CD4-positive, alpha-beta T cell (primary cell): ENCODE data around the gene CD300LF. TPM values are rescaled to one million over a fixed set of nuclear protein-coding genes. Genes with fewer than 3 reads are reported as not detected.

Experiments
- ATAC-seq: fragments of 200-7000 bp; cut with Tn5 transposase; one replicate; pipeline ENCODE4 v1.10.0; 2022; ENCODE audit warnings: mild to moderate bottlenecking; ENCODE audit not compliant: poor library complexity
- CTCF ChIA-PET: fragments of 350-600 bp; sonication (Branson Sonifier 250); formaldehyde crosslinking; loops from one replicate; lab custom pipeline; 2021; ENCODE audit warnings: antibody characterized with exemption, inconsistent platforms; lab: Charles Lee
- POLR2A ChIA-PET: fragments of 350-600 bp; sonication (Branson Sonifier 250); formaldehyde crosslinking; loops from one replicate; lab custom pipeline; 2021; ENCODE audit warnings: antibody characterized with exemption, inconsistent platforms; lab: Charles Lee
- DNase-seq, 14 experiments: peaks; one replicate each; pipeline ENCODE4 v3.0.0-alpha.2; 2013 to 2020; ENCODE audit warnings: mixed read lengths in 2 of 14
- H3K27ac ChIP-seq, 2 donors: one replicate each; pipeline versions ENCODE4 v1.5.1 to v1.7.0; 2013; ENCODE audit warnings: low read length in 2 of 2, low read depth in 1 of 2, mild to moderate bottlenecking in 1 of 2
- H3K27me3 ChIP-seq, 2 experiments: 1 replicate in 1 of 2; 2 replicates in 1 of 2; pipeline versions ENCODE4 v1.6.1 to v1.7.0; 2013; ENCODE audit warnings: low read length in 2 of 2, control low read depth in 1 of 2, mild to moderate bottlenecking in 1 of 2, moderate library complexity in 1 of 2; ENCODE audit not compliant: insufficient read depth in 2 of 2, control insufficient read depth in 1 of 2
- H3K36me3 ChIP-seq: one replicate; pipeline ENCODE4 v1.6.1; 2013; ENCODE audit warnings: low read length, control low read depth; ENCODE audit not compliant: insufficient read depth
- H3K4me1 ChIP-seq: one replicate; pipeline ENCODE4 v1.6.1; 2013; ENCODE audit warnings: low read length, control low read depth; ENCODE audit not compliant: insufficient read depth
- H3K4me3 ChIP-seq: one replicate; pipeline ENCODE4 v1.5.1; 2013; ENCODE audit warnings: mild to moderate bottlenecking, low read length, moderate library complexity
- H3K9me3 ChIP-seq, 2 experiments: 1 replicate in 1 of 2; 2 replicates in 1 of 2; pipeline versions ENCODE4 v1.6.1 to v1.7.0; 2013; ENCODE audit warnings: low read length in 2 of 2, mild to moderate bottlenecking in 2 of 2, control low read depth in 1 of 2, moderate library complexity in 1 of 2; ENCODE audit not compliant: control insufficient read depth in 1 of 2, insufficient read depth in 1 of 2
- H3K27ac Mint-ChIP-seq: one replicate; pipeline ENCODE4 v1.8.0; 2020; ENCODE audit warnings: mixed read lengths
- H3K27me3 Mint-ChIP-seq: one replicate; pipeline ENCODE4 v1.8.0; 2021; ENCODE audit warnings: mixed read lengths
- H3K36me3 Mint-ChIP-seq: one replicate; pipeline ENCODE4 v1.8.0; 2021; ENCODE audit warnings: low read depth, mixed read lengths
- H3K4me1 Mint-ChIP-seq: one replicate; pipeline ENCODE4 v1.8.0; 2021; ENCODE audit warnings: low read depth, mixed read lengths
- H3K4me3 Mint-ChIP-seq: one replicate; pipeline ENCODE4 v1.8.0; 2020; ENCODE audit warnings: mild to moderate bottlenecking, mixed read lengths
- H3K9me3 Mint-ChIP-seq: one replicate; pipeline ENCODE4 v1.8.0; 2020; ENCODE audit warnings: mixed read lengths
- intact Hi-C, 2 experiments: fragments of 100-400 bp; cut with DNase I in 1 of 2; cut with micrococcal nuclease in 1 of 2; formaldehyde crosslinking; loops; one replicate each; pipeline versions ENCODE4 v1.15.1 to v1.9.0; 2023 to 2025; cut with DNase I, micrococcal nuclease
- total RNA-seq, 174 experiments: library from RNA in 2 of 174; stranded (reverse) in 2 of 174; gene quantifications; one replicate each; pipeline ENCODE4 v1.2.3 and lab custom pipeline; 2021 to 2026
- TF ChIP-seq, protein P1 (sequence below): fragments of 200-600 bp; IDR thresholded peaks from one replicate; pipeline ENCODE4 v1.8.0; 2022; ENCODE audit warnings: antibody characterized with exemption, mild to moderate bottlenecking

CD300LF gene
- total RNA-seq, 2 experiments from 2014 or later = 0.39 to 1.0 TPM

- intact Hi-C loops = loop anchor here (1.0 kb wide), 2 partner anchors 27 to 122 kb away; no protein-coding TSS in a partner anchor
- CTCF ChIA-PET = interaction anchor here (0.9 to 4.0 kb wide), 3 partner anchors 16 to 38 kb away, joined by 3 to 23 read pairs (median 11); no protein-coding TSS in a partner anchor
- Histone ChIP-seq H3K4me3 (no peak overlapping the region), H3K27me3 (no peaks in the 10 kb centered on the region), H3K36me3 (peaks cover 8% of the 10 kb centered on the region), H3K27ac (peak overlapping the region; percentile 58 to 78), H3K9me3 (no peaks in the 10 kb centered on the region), H3K4me1 (peaks cover 93% of the 10 kb centered on the region)
- TF ChIP-seq, protein P1, sequence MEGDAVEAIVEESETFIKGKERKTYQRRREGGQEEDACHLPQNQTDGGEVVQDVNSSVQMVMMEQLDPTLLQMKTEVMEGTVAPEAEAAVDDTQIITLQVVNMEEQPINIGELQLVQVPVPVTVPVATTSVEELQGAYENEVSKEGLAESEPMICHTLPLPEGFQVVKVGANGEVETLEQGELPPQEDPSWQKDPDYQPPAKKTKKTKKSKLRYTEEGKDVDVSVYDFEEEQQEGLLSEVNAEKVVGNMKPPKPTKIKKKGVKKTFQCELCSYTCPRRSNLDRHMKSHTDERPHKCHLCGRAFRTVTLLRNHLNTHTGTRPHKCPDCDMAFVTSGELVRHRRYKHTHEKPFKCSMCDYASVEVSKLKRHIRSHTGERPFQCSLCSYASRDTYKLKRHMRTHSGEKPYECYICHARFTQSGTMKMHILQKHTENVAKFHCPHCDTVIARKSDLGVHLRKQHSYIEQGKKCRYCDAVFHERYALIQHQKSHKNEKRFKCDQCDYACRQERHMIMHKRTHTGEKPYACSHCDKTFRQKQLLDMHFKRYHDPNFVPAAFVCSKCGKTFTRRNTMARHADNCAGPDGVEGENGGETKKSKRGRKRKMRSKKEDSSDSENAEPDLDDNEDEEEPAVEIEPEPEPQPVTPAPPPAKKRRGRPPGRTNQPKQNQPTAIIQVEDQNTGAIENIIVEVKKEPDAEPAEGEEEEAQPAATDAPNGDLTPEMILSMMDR = no peak
- peak overlapping the region; percentile 80 for H3K4me3 Mint-ChIP-seq
- H3K27ac Mint-ChIP-seq = peak overlapping the region; percentile 91
- POLR2A ChIA-PET = interaction anchor here (0.9 to 2.2 kb wide), 4 partner anchors 26 to 36 kb away, joined by 3 to 10 read pairs (median 4); partner anchors contain the start of gene NAT9
- no peak for DNase-seq
- H3K4me1 Mint-ChIP-seq = peaks cover 81% of the 10 kb centered on the region
- H3K27me3 Mint-ChIP-seq = no peaks in the 10 kb centered on the region
- no peaks in the 10 kb centered on the region for H3K36me3 Mint-ChIP-seq
- no peaks in the 10 kb centered on the region for H3K9me3 Mint-ChIP-seq
- ATAC-seq = no peak
Measured at GRCh38 chr17:74743755-74744154, 31.0 kb upstream of the CD300LF start.

- H3K9me3 ChIP-seq = no peaks in the 10 kb centered on the region
- peaks cover 8% of the 10 kb centered on the region for H3K36me3 ChIP-seq
- Mint-ChIP-seq H3K36me3 (no peaks in the 10 kb centered on the region), H3K4me3 (peak overlapping the region; percentile 82), H3K27me3 (no peaks in the 10 kb centered on the region), H3K4me1 (peaks cover 88% of the 10 kb centered on the region), H3K27ac (peak overlapping the region; percentile 91), H3K9me3 (no peaks in the 10 kb centered on the region)
- TF ChIP-seq, protein P1 = no peak
- H3K4me1 ChIP-seq = peaks cover 100% of the 10 kb centered on the region
- H3K4me3 ChIP-seq = no peak overlapping the region
- ATAC-seq (no peak), DNase-seq (peak in 2 of 14 experiments; percentile 19 to 44)
- intact Hi-C loops = no loop called here
- POLR2A ChIA-PET = interaction anchor here (0.9 to 2.8 kb wide), 5 partner anchors 8 to 37 kb away, joined by 3 to 17 read pairs (median 14); a partner anchor contains a TSS
- peak overlapping the region; percentile 58 to 78 for H3K27ac ChIP-seq
- CTCF ChIA-PET = interaction anchor here (3.4 kb wide), 1 partner anchor 28 kb away, joined by 11 read pairs; no protein-coding TSS in a partner anchor
- H3K27me3 ChIP-seq = no peaks in the 10 kb centered on the region
Measured at GRCh38 chr17:74742978-74743545, 30.3 kb upstream of the CD300LF start.

- peak overlapping the region; percentile 82 for H3K4me3 Mint-ChIP-seq
- intact Hi-C loops = no loop called here
- H3K27me3 Mint-ChIP-seq = no peaks in the 10 kb centered on the region
- no peaks in the 10 kb centered on the region for H3K9me3 Mint-ChIP-seq
- peaks cover 100% of the 10 kb centered on the region for H3K4me1 ChIP-seq
- peak overlapping the region; percentile 58 to 65 for H3K27ac ChIP-seq
- H3K4me3 ChIP-seq = peak overlapping the region; percentile 32
- CTCF ChIA-PET = interaction anchor here (0.7 to 3.4 kb wide), 4 partner anchors 29 to 118 kb away, joined by 3 to 11 read pairs (median 4); partner anchors contain the start of gene GRIN2C
- DNase-seq (peak in 11 of 14 experiments; percentile 32 to 81 (median 62)), ATAC-seq (peak; percentile 5)
- H3K9me3 ChIP-seq = no peaks in the 10 kb centered on the region
- POLR2A ChIA-PET = interaction anchor here (0.5 to 2.8 kb wide), 12 partner anchors 9 to 131 kb away, joined by 3 to 17 read pairs (median 6); partner anchors contain the start of gene FDXR
- peak overlapping the region; percentile 91 for H3K27ac Mint-ChIP-seq
- H3K4me1 Mint-ChIP-seq = peaks cover 86% of the 10 kb centered on the region
- peaks cover 8% of the 10 kb centered on the region for H3K36me3 ChIP-seq
- TF ChIP-seq, protein P1 = no peak
- H3K36me3 Mint-ChIP-seq = no peaks in the 10 kb centered on the region
- no peaks in the 10 kb centered on the region for H3K27me3 ChIP-seq
Measured at GRCh38 chr17:74742153-74742515, 29.4 kb upstream of the CD300LF start.
